HG02885 (cell line): Measurements from ENCODE around the gene CNOT10.

Experiments used
- ATAC-seq: cut with Tn5 transposase; IDR thresholded peaks from one replicate; pipeline ENCODE4 v1.9.1; 2021; ENCODE audit warnings: mild to moderate bottlenecking; ENCODE audit not compliant: unreplicated experiment, poor library complexity

The CNOT10 gene

DNA sequence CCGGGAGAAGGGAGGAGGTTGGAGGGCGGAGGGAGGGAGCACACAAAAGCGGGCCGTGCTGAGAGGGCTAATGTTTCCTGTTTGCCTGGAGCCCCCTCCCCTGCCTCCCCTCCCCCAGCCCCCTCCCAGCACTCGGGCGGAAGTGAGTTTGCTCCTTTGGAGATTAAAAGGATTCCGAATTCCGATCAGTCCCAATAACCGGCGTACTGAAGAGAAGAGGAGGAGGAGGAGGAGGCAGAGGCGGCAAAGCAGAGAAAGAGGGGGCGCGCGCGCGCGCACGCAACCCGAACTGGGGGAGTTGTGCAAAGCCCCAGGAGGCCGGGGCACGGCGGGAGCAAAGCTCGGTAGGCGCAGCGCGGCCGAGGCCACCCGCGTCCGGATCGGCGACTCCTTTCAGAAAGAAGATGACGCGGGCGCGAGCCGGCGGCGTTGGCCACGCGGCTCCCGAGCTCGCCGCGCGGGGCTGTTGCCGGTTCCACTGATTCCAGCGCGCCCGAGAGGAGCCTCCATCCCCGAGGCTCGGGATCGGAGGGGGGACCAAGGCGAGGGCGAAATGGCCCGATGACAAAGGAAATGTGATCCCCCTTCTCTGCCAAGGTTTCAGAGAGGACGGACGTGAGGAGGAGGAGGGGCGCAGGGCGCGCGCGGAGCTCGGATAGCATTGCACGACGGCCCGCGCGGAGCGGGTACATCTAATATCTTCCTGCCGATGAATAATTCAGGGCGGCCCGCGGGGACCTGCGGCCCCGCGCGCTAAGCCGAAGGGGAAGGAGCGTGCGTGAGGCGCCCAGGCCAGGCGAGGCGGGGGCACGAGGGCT is 131.7 kb downstream of the CNOT10 start:
- ATAC-seq: no peak

DNA sequence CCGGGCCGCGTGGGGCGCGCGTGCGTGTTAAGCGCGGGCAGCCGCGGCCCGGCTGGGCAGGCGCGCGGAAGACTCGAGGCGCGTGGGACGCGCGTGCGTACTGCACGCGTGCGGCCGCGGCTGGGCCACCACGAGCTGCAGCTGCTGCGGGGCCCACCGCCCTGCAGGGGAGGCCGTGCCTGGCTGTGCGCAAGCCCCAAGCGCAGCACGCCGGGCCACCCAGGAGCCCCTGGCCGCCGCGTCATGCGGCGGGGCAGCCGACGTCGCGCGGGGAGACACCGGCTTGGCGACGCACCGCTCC is 132.2 kb downstream of the CNOT10 start:
- ATAC-seq: no peak

DNA sequence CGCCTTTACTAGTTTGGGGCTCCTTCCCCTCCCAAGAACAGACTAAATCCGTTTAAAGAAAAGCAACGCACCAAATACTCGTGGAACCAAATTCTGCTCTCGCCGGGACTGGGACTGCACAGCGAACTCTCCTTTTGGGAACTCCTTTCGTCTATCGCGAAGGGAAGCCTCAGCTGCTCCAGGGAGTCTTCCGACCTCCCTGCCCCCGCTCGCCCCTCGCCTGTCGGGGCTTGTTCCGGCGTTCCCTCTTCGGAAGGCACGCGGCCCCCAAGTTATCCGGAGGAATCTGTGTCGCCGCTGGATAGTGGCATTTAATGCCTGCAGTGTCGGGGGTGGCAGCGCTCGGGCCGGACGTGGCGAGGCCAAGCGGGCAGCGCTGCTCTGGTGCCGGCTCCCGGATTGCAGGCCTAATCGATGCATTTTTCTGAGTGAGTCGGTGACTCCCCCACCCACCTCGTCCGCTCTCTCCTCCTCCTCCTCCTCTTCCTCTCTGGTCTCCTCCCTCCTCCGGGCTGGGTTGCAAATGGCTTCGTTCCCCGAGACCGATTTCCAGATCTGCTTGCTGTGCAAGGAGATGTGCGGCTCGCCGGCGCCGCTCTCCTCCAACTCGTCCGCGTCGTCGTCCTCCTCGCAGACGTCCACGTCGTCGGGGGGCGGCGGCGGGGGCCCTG is 132.7 kb downstream of the CNOT10 start, which contains the start of gene TRIM71:
TRIM71 (plus strand) TSS at position 440 of the 671 bp plus-strand sequence; CDS start at position 524, 84 bp downstream.
- ATAC-seq: no peak

DNA sequence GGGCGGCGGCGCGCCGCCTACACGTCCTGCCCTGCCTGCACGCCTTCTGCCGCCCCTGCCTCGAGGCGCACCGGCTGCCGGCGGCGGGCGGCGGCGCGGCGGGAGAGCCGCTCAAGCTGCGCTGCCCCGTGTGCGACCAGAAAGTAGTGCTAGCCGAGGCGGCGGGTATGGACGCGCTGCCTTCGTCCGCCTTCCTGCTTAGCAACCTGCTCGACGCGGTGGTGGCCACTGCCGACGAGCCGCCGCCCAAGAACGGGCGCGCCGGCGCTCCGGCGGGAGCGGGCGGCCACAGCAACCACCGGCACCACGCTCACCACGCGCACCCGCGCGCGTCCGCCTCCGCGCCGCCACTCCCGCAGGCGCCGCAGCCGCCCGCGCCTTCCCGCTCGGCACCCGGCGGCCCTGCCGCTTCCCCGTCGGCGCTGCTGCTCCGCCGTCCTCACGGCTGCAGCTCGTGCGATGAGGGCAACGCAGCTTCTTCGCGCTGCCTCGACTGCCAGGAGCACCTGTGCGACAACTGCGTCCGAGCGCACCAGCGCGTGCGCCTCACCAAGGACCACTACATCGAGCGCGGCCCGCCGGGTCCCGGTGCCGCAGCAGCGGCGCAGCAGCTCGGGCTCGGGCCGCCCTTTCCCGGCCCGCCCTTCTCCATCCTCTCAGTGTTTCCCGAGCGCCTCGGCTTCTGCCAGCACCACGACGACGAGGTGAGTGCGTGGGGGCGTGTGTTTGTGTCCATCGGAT is 133.4 kb downstream of the CNOT10 start:
- no peak for ATAC-seq

DNA sequence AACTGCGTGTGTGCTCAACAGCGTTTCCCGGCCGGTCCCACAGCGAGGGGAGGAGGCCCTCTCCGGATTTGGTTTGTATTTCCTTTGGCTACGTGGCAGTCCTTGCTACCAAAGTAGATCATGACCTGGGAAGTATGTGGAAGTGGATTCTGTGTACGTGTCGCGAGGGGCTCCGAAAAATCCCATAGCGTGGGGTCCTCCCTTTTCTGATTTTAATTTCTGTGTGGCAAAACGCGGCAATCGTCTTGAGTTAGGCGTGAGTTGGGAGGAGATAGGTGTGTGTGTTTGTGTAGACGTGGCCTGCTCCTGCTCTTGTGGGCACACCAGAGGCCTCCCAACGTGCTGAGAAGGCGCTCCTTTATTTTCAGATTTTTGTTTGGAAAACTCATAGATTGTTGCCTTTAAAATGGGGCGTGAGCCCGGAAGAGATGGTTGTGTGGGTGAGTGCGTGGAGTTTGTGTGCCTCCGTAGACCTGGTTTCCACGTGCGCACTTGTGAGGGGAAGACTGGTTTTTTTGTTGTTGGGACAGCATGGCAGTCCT is 134.1 kb downstream of the CNOT10 start:
- ATAC-seq: no peak

DNA sequence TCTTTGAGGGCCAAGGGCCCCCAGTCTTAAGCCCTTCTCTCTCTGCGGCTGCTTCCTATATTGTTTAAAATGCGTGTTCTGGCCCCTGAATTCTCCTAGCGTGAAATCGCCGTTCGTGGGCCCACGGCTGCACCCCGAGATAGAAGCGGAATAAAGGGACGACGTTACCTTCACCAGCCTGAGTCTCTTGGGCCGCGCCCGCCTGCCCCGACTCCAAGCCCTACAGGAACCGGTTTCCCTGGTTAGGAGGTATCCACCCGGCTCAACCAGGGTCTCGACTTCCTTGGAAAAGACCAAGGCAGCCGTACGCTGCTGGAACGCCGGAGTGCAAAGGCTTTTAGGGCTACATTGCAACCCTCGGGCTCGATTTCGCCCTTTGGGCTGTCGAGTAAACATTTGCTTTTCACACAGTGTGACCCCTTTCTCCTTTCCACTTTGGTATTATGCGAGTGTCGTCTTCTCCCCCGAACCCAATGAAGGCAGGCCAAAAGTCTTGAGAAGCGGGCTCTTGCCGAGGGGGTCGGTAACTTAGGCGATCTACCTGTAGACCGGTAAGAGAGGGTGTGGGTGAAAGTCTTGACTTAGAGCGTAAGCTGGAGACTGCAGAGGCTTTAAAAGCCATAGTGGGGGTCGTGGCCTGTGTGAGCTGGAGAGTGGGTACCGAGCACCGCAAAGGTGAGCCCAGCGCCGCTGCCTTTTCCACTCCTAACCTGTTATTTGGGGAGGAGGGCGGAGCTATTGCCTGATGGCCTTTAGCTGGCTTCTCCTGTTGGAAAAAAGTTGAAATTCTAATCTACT is 134.8 kb downstream of the CNOT10 start:
- ATAC-seq: no peak

DNA sequence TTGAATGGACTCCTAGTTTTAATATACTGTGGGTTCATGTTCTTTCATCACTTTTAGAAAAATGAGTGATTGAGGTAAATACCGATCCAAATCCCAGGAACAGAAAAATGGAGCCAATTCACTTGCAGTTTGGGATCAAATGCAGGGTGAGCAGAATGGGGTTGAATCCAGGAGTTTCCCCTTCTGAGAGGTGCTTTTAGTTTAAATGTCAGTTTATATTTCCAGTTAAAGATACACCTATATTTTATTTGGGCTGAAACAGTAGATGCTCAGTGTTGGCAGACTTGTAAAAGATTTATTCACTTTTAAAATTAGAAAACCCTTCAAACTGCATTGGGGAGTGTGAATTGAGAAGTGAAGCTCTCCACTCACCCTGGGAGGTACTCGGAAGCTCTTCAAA is 135.4 kb downstream of the CNOT10 start:
- no peak for ATAC-seq

DNA sequence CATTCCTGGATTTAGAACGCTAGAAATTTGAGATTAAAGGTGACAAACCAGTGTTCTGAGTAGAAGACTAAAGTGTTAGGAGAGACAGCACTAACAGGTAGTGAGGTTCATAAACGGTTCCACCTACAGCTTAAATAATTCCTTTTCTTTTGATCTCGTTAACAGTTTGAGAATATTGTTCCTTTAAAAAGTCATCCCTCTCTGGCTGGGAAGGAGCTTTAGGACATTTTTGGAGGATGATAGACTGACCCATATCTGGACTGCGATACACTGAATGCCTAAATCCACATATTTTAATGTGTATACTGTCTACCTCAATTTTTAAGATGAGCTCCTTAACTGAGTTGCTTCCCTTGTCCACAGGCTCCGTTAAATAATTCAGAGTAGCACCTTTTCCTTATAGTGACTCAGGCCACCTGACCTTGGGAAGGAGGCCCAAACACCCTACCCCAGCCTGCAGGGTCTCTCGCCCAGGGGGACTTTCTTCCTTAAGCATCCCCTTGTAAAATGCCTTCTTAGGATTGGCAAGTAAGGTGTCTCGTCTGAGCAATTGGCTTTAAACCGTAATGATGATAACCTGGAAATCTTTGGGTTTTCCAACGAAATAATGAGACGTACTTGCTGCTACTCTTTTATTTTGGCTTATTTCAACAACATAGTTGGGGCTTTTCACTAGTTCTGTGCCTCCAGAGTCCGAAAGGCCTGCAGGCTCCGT is 136.1 kb downstream of the CNOT10 start:
- no peak for ATAC-seq

DNA sequence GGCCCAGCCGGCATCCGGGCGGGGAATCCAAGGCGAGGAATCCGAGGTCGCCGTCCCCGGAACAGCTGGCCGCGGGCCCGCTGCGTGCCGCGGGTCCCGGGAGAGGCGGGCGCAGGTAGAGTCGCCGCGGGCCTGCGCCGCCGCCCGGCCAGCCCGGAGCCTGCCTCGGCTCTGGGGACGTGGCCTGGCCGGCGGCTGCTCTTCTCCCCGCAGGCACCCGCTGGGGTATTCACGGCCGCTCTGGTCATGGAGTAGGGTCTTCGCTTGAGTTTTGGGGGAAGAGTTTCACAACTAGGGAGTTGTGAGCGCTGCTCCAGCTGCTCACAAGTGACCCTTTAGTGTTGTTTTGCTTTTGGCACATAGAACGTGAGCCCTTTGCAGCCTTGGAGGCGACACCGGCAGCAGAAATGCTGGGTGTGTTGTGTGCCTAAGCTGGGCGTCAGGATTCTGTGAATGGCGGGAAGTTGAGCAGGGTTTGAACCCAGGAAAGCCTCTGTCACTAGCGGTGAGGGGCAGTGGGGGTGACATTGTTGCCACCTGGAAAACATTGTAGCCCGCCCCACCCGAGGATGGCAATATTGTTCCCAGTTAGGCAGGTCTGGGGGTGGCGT is 136.8 kb downstream of the CNOT10 start:
- ATAC-seq: no peak

DNA sequence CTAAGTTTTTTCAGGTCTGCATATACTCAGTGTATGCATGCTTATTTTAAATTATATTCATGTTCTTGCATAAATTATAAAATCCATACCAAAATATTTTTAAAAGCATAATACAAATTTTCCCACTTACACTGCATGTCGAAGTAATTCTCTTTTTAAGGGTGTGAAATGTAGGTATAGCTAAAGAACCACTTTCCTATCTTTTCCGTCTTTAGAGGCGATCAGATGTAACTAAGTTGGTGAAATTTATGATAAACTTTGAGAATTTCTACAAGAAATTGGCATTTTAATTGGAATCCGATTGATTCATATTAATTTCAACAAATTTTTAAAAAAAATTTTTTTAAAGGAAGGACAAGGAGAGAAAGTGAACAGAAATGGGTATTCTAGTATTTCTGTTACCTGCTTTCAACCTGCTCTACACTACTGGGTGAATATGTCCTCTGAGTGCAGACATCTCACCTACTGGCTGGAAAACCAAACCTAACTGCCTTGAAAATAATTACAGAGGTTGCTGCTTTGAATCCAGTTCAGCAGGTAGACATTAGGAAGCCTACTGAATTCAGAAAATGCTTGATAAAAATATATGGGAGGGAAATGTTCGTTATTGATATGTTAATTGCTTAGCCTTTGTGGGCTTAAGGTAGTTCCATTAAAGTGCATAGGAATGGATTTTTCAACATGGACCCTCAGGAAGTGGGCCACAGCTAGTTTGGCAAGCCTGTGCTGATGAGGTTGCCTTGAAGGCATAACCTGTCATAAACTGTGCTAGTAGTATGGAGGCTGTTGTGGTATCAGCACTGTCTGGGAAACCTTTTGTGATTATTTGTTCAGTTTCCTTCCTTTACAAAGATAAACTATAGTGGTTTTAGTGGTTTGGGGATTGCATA is 137.9 kb downstream of the CNOT10 start:
- ATAC-seq: no peak
